Endothelial cell of umbilical vein (primary cell): ENCODE measurements around the gene RANBP3. TPM values are rescaled to one million over a fixed set of nuclear protein-coding genes. Genes with fewer than 3 reads are reported as not detected.

Source experiments
- BruUV-seq: library from RNA; stranded (reverse); fragments of 400-500 nt; replicated peaks from 2 replicates; lab custom pipeline; 2021; lab: Mats Ljungman, UMichigan
- CTCF ChIA-PET: fragments of 300-600, 350-600 bp; sonication (Branson Sonifier 250); formaldehyde crosslinking; loops from one replicate; lab custom pipeline; 2021; ENCODE audit warnings: antibody characterized with exemption, inconsistent platforms; lab: Charles Lee
- POLR2A ChIA-PET: fragments of 300-600, 350-600 bp; sonication (Branson Sonifier 250); formaldehyde crosslinking; loops from one replicate; lab custom pipeline; 2021; ENCODE audit warnings: antibody characterized with exemption, inconsistent platforms; lab: Charles Lee
- DNase-seq: peaks from one replicate; pipeline ENCODE4 v3.0.0-alpha.2; 2011; ENCODE audit warnings: low read depth, low spot score
- FAIRE-seq: peaks from 2 replicates; lab custom pipeline; 2011; peaks lifted over from hg19 to GRCh38; lab: Jason Lieb, UNC
- H2AFZ ChIP-seq: 2 replicates; pipeline ENCODE4 v1.6.0; 2012; ENCODE audit warnings: low read depth, low read length, control low read depth, inconsistent platforms
- H3K27ac ChIP-seq: 2 replicates; pipeline ENCODE4 v1.5.1; 2011; ENCODE audit warnings: low read depth, mild to moderate bottlenecking, control low read depth, low read length, moderate library complexity; ENCODE audit not compliant: insufficient read depth
- H3K27me3 ChIP-seq, 2 experiments: 2 replicates each; pipeline versions ENCODE4 v1.6.0 to v1.6.1; 2011; ENCODE audit warnings: low read length in 2 of 2, mixed read lengths in 1 of 2; ENCODE audit not compliant: control insufficient read depth in 2 of 2, insufficient read depth in 2 of 2
- H3K36me3 ChIP-seq, 2 experiments: 2 replicates in 1 of 2; 3 replicates in 1 of 2; pipeline ENCODE4 v1.5.1; 2011; ENCODE audit warnings: low read length in 2 of 2, mild to moderate bottlenecking in 1 of 2, moderate library complexity in 1 of 2; ENCODE audit not compliant: control insufficient read depth in 2 of 2, insufficient read depth in 2 of 2; ENCODE audit errors: extremely low read depth in 1 of 2
- H3K4me1 ChIP-seq: 3 replicates; pipeline ENCODE4 v1.5.1; 2011; ENCODE audit warnings: mild to moderate bottlenecking, low read length; ENCODE audit not compliant: control insufficient read depth, insufficient read depth; ENCODE audit errors: extremely low read depth
- H3K4me2 ChIP-seq: 2 replicates; pipeline ENCODE4 v1.6.1; 2011; ENCODE audit warnings: low read length, control low read depth, mixed read lengths; ENCODE audit not compliant: insufficient read depth
- H3K4me3 ChIP-seq, 3 experiments: fragments of 200-600 bp in 1 of 3; sonication (generic), shearing (Covaris generic) in 1 of 3; replicated peaks in 1 of 3; 2 replicates each; pipeline ENCODE4 v1.5.1; 2011 to 2016; ENCODE audit warnings: control low read depth in 3 of 3, low read length in 3 of 3, mild to moderate bottlenecking in 2 of 3, inconsistent platforms in 1 of 3, low read depth in 1 of 3, moderate library complexity in 1 of 3; ENCODE audit not compliant: insufficient read depth in 1 of 3
- H3K79me2 ChIP-seq: 2 replicates; pipeline ENCODE4 v1.6.0; 2012; ENCODE audit warnings: low read length, inconsistent platforms; ENCODE audit not compliant: control insufficient read depth, insufficient read depth
- H3K9ac ChIP-seq: replicated peaks from 2 replicates; pipeline ENCODE3; 2011; ENCODE audit warnings: low read length, control low read depth; ENCODE audit not compliant: insufficient read depth; ENCODE audit errors: extremely low read depth
- H3K9me1 ChIP-seq: replicated peaks from 3 replicates; pipeline ENCODE4 v1.6.0; 2011; ENCODE audit warnings: mild to moderate bottlenecking, low read length; ENCODE audit not compliant: control insufficient read depth, insufficient read depth; ENCODE audit errors: extremely low read depth
- H3K9me3 ChIP-seq: replicated peaks from 2 replicates; pipeline ENCODE4 v1.5.1; 2012; ENCODE audit warnings: low read length, inconsistent platforms; ENCODE audit not compliant: control insufficient read depth, insufficient read depth
- H4K20me1 ChIP-seq: replicated peaks from 2 replicates; pipeline ENCODE3; 2011; ENCODE audit warnings: mild to moderate bottlenecking, low read length; ENCODE audit not compliant: control insufficient read depth, insufficient read depth; ENCODE audit errors: extremely low read depth
- CTCF ChIP-seq, 2 donors: IDR thresholded peaks; 1 replicate in 1 of 2; 2 replicates in 1 of 2; pipeline ENCODE4 v1.5.1; 2011; ENCODE audit warnings: low read length in 2 of 2, mild to moderate bottlenecking in 2 of 2, moderate library complexity in 2 of 2, control low read depth in 1 of 2, inconsistent platforms in 1 of 2, low read depth in 1 of 2; ENCODE audit not compliant: insufficient read depth in 1 of 2; ENCODE audit errors: extremely low read depth in 1 of 2
- EZH2 ChIP-seq: IDR thresholded peaks from 2 replicates; pipeline ENCODE4 v1.6.1; 2012; ENCODE audit warnings: borderline replicate concordance, low read depth, mild to moderate bottlenecking, moderate library complexity, low read length, inconsistent platforms; ENCODE audit not compliant: severe bottlenecking
- FOS ChIP-seq: IDR thresholded peaks from 2 replicates; pipeline ENCODE4 v1.6.1; 2011; ENCODE audit warnings: mild to moderate bottlenecking, low read length, moderate library complexity, borderline replicate concordance; ENCODE audit not compliant: insufficient read depth
- GATA2 ChIP-seq: IDR thresholded peaks from 2 replicates; pipeline ENCODE4 v1.7.0; 2011; ENCODE audit warnings: low read depth, mild to moderate bottlenecking, moderate library complexity, mixed read lengths, low read length; ENCODE audit not compliant: insufficient read length, insufficient read depth
- JUN ChIP-seq: IDR thresholded peaks from 2 replicates; pipeline ENCODE4 v1.6.1; 2011; ENCODE audit warnings: borderline replicate concordance, low read depth; ENCODE audit not compliant: insufficient read length, insufficient read depth
- MAX ChIP-seq: IDR thresholded peaks from 2 replicates; pipeline ENCODE4 v1.6.1; 2011; ENCODE audit not compliant: insufficient read depth, insufficient read length
- MYC ChIP-seq: IDR thresholded peaks from one replicate; pipeline ENCODE4 v1.6.1; 2011; ENCODE audit warnings: mild to moderate bottlenecking, low read depth, low read length
- POLR2A ChIP-seq: IDR thresholded peaks from 2 replicates; pipeline ENCODE4 v1.6.1; 2012; ENCODE audit warnings: low read depth, mild to moderate bottlenecking, control low read depth, low read length
- POLR2AphosphoS5 ChIP-seq: IDR thresholded peaks from 2 replicates; pipeline ENCODE4 v1.6.1; 2012; ENCODE audit warnings: low read depth, mild to moderate bottlenecking, control low read depth, low read length, moderate library complexity; ENCODE audit not compliant: insufficient read depth
- dilution Hi-C: fragments of 300-500 bp; cut with MboI; formaldehyde crosslinking; loops from one replicate; pipeline ENCODE4 v1.15.0; 2019; ENCODE audit warnings: low sequenced_read_pairs; ENCODE audit not compliant: extremely low pct_ligation_motif_present
- intact Hi-C: fragments of 100-400 bp; cut with micrococcal nuclease; formaldehyde crosslinking; loops from one replicate; pipeline ENCODE4 v1.10.0; 2022
- polyA plus RNA-seq, 4 experiments: library from polyadenylated mRNA; depleted of rRNA in 3 of 4; stranded (reverse) in 3 of 4; unstranded in 1 of 4; fragments of >200 nt; gene quantifications; 2 replicates each; pipeline versions ENCODE4 v1.2.1 to v1.2.3, GENCODE V29; 2011 to 2012; ENCODE audit warnings: missing spikeins in 1 of 4
- total RNA-seq: library from RNA; stranded (reverse); gene quantifications from 2 replicates; pipeline ENCODE4 v1.2.3, GENCODE V29; 2021

RANBP3 gene
- total and polyA plus RNA-seq, 2 donors (not counting 3 experiments of a cell fraction or from before 2014, with no cell fraction given): 72.3 to 85.3 TPM

- no peaks in the 10 kb centered on the region for H4K20me1 ChIP-seq
- dilution Hi-C loops (no loop called here), intact Hi-C loops (no loop called here)
- no peak overlapping the region for H3K27ac ChIP-seq
- ChIA-PET CTCF (interaction anchor here (1.0 to 3.1 kb wide), 5 partner anchors 11 to 21 kb away, joined by 3 to 13 read pairs (median 5); no protein-coding TSS in a partner anchor), POLR2A (no interaction called here)
- no peak overlapping the region for H3K4me3 ChIP-seq
- TF ChIP-seq MYC (no peak), POLR2AphosphoS5 (no peak), MAX (no peak), CTCF (IDR thresholded peaks at IDR 0.05; ENCODE audit: extremely low read depth in 1 of 2, insufficient read depth in 1 of 2, low read depth in 1 of 2, low read length in 2 of 2) (no peak), GATA2 (no peak), JUN (no peak), POLR2A (no peak), FOS (no peak), EZH2 (no peak)
- H3K79me2 ChIP-seq: no peaks in the 10 kb centered on the region
- no peak overlapping the region for H3K4me2 ChIP-seq
- no peak overlapping the region for H3K9ac ChIP-seq
- no TSS peak for BruUV-seq
- H3K36me3 ChIP-seq: peaks cover 3 to 9% of the 10 kb centered on the region in 2 experiments
- H3K9me1 ChIP-seq: no peaks in the 10 kb centered on the region
- DNase-seq: no peak
- H3K9me3 ChIP-seq: no peaks in the 10 kb centered on the region
- no peaks in the 10 kb centered on the region for H3K4me1 ChIP-seq
- no peak for FAIRE-seq
- no peaks in the 10 kb centered on the region for H3K27me3 ChIP-seq
- H2AFZ ChIP-seq: no peak overlapping the region
Measured at GRCh38 chr19:6002591-6002990, 24.7 kb upstream of the RANBP3 start.
